Measurements from ENCODE around the gene LUC7L2. TPM values are rescaled to one million over a fixed set of nuclear protein-coding genes. Genes with fewer than 3 reads are reported as not detected.
"Not testable (repeated sequence)": the region's sequence is repeated elsewhere in the genome, so short reads cannot be mapped to it uniquely, and the experiment has no call there.

LUC7L2 gene
- total and polyA plus RNA-seq, 10 of the 15 experiments (the other 5 are each of a cell fraction or from before 2014, with no cell fraction given), result 31.7 to 98.7 (median 68.6) TPM

- intact Hi-C loops (cut with micrococcal nuclease; ENCODE audit: unreplicated experiment); H3K27me3 ChIP-seq (replicated peaks in 1 of 2; ENCODE audit: control insufficient read depth in 2 of 2, insufficient read depth in 2 of 2, low read length in 1 of 2); H3K4me3 ChIP-seq; H3K9me3 ChIP-seq (replicated peaks; ENCODE audit: control insufficient read depth, insufficient read depth, low read length); DNase-seq (ENCODE audit: low read depth, low spot score); SMC1A ChIA-PET (ENCODE audit: uncharacterized antibody, unreplicated experiment); H3K27ac ChIP-seq (ENCODE audit: control insufficient read depth, insufficient read depth); RAD21 ChIA-PET (ENCODE audit: unreplicated experiment); H4K20me1 ChIP-seq (ENCODE audit: control insufficient read depth, insufficient read depth); BruUV-seq (replicated peaks); POLR2A ChIA-PET; H3K9ac ChIP-seq (ENCODE audit: control insufficient read depth, insufficient read depth, low read length); H3K4me1 ChIP-seq (ENCODE audit: control insufficient read depth, insufficient read depth, low read length); H2AFZ ChIP-seq (ENCODE audit: control insufficient read depth, low read depth, low read length); FAIRE-seq; in situ Hi-C loops (cut with MboI); H3K36me3 ChIP-seq (ENCODE audit: control insufficient read depth in 2 of 2, insufficient read depth in 2 of 2, low read length in 1 of 2); H3K79me2 ChIP-seq (ENCODE audit: control insufficient read depth, insufficient read depth, low read length); H3K4me2 ChIP-seq (ENCODE audit: control insufficient read depth, insufficient read depth); ATAC-seq: not testable (repeated sequence)
- WGBS (ENCODE audit: insufficient coverage, insufficient replicate concordance, low lambda C conversion rate, missing lambda C conversion rate), result 78% methylated on average over 4 of the region's 4 CpGs
- CTCF ChIA-PET, result interaction anchor here (1.7 kb wide), 1 partner anchor 30 kb away, joined by 5 read pairs; no protein-coding TSS in a partner anchor
Observed at GRCh38 chr7:139464511-139464910, 104.8 kb downstream of the LUC7L2 start.

GRCh38 chr7:139465072-139465471, 105.4 kb downstream of the LUC7L2 start:
- DNase-seq (ENCODE audit: low read depth, low spot score); FAIRE-seq; POLR2A ChIA-PET; H3K36me3 ChIP-seq (ENCODE audit: control insufficient read depth in 2 of 2, insufficient read depth in 2 of 2, low read length in 1 of 2); ATAC-seq; H3K4me1 ChIP-seq (ENCODE audit: control insufficient read depth, insufficient read depth, low read length); in situ Hi-C loops (cut with MboI); H4K20me1 ChIP-seq (ENCODE audit: control insufficient read depth, insufficient read depth); H3K27ac ChIP-seq (ENCODE audit: control insufficient read depth, insufficient read depth); H3K9me3 ChIP-seq (replicated peaks; ENCODE audit: control insufficient read depth, insufficient read depth, low read length); SMC1A ChIA-PET (ENCODE audit: uncharacterized antibody, unreplicated experiment); intact Hi-C loops (cut with micrococcal nuclease; ENCODE audit: unreplicated experiment); BruUV-seq (replicated peaks); RAD21 ChIA-PET (ENCODE audit: unreplicated experiment); H3K4me3 ChIP-seq; H3K79me2 ChIP-seq (ENCODE audit: control insufficient read depth, insufficient read depth, low read length); H3K4me2 ChIP-seq (ENCODE audit: control insufficient read depth, insufficient read depth); H3K27me3 ChIP-seq (replicated peaks in 1 of 2; ENCODE audit: control insufficient read depth in 2 of 2, insufficient read depth in 2 of 2, low read length in 1 of 2); H2AFZ ChIP-seq (ENCODE audit: control insufficient read depth, low read depth, low read length); H3K9ac ChIP-seq (ENCODE audit: control insufficient read depth, insufficient read depth, low read length): not testable (repeated sequence)
- CTCF ChIA-PET, result interaction anchor here (1.7 kb wide), 1 partner anchor 31 kb away, joined by 5 read pairs; no protein-coding TSS in a partner anchor
- 70% methylated on average over 10 of the region's 10 CpGs for WGBS (ENCODE audit: insufficient coverage, insufficient replicate concordance, low lambda C conversion rate, missing lambda C conversion rate)

DNA sequence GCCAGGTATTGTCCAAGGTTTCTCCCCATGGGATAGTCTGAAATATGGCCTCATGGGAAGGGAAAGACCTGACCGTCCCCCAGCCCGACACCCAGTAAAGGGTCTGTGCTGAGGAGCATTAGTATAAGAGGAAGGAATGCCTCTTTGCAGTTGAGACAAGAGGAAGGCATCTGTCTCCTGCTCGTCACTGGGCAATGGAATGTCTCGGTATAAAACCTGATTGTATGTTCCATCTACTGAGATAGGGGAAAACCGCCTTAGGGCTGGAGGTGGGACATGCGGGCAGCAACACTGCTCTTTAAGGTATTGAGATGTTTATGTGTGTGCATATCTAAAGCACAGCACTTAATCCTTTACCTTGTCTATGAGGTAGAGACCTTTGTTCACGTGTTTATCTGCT, 108.0 kb downstream of the LUC7L2 start:
- H3K4me2 ChIP-seq (ENCODE audit: control insufficient read depth, insufficient read depth); H3K36me3 ChIP-seq (ENCODE audit: control insufficient read depth in 2 of 2, insufficient read depth in 2 of 2, low read length in 1 of 2); H2AFZ ChIP-seq (ENCODE audit: control insufficient read depth, low read depth, low read length); DNase-seq (ENCODE audit: low read depth, low spot score); BruUV-seq (replicated peaks); FAIRE-seq; H3K27me3 ChIP-seq (replicated peaks in 1 of 2; ENCODE audit: control insufficient read depth in 2 of 2, insufficient read depth in 2 of 2, low read length in 1 of 2); H3K9ac ChIP-seq (ENCODE audit: control insufficient read depth, insufficient read depth, low read length); H3K4me1 ChIP-seq (ENCODE audit: control insufficient read depth, insufficient read depth, low read length); H3K79me2 ChIP-seq (ENCODE audit: control insufficient read depth, insufficient read depth, low read length); in situ Hi-C loops (cut with MboI); intact Hi-C loops (cut with micrococcal nuclease; ENCODE audit: unreplicated experiment); SMC1A ChIA-PET (ENCODE audit: uncharacterized antibody, unreplicated experiment); POLR2A ChIA-PET; RAD21 ChIA-PET (ENCODE audit: unreplicated experiment); CTCF ChIA-PET; ATAC-seq; H3K4me3 ChIP-seq; H3K9me3 ChIP-seq (replicated peaks; ENCODE audit: control insufficient read depth, insufficient read depth, low read length); H3K27ac ChIP-seq (ENCODE audit: control insufficient read depth, insufficient read depth); H4K20me1 ChIP-seq (ENCODE audit: control insufficient read depth, insufficient read depth): not testable (repeated sequence)
- WGBS (ENCODE audit: insufficient coverage, insufficient replicate concordance, low lambda C conversion rate, missing lambda C conversion rate), result 52% methylated on average over 7 of the region's 7 CpGs

- H3K79me2 ChIP-seq (ENCODE audit: control insufficient read depth, insufficient read depth, low read length); FAIRE-seq; H3K4me2 ChIP-seq (ENCODE audit: control insufficient read depth, insufficient read depth); DNase-seq (ENCODE audit: low read depth, low spot score); SMC1A ChIA-PET (ENCODE audit: uncharacterized antibody, unreplicated experiment); H3K9ac ChIP-seq (ENCODE audit: control insufficient read depth, insufficient read depth, low read length); H3K4me3 ChIP-seq; H3K4me1 ChIP-seq (ENCODE audit: control insufficient read depth, insufficient read depth, low read length); BruUV-seq (replicated peaks); H3K27ac ChIP-seq (ENCODE audit: control insufficient read depth, insufficient read depth); H3K27me3 ChIP-seq (replicated peaks in 1 of 2; ENCODE audit: control insufficient read depth in 2 of 2, insufficient read depth in 2 of 2, low read length in 1 of 2); RAD21 ChIA-PET (ENCODE audit: unreplicated experiment); CTCF ChIA-PET; H2AFZ ChIP-seq (ENCODE audit: control insufficient read depth, low read depth, low read length); in situ Hi-C loops (cut with MboI); POLR2A ChIA-PET; ATAC-seq; intact Hi-C loops (cut with micrococcal nuclease; ENCODE audit: unreplicated experiment); H4K20me1 ChIP-seq (ENCODE audit: control insufficient read depth, insufficient read depth); H3K36me3 ChIP-seq (ENCODE audit: control insufficient read depth in 2 of 2, insufficient read depth in 2 of 2, low read length in 1 of 2); H3K9me3 ChIP-seq (replicated peaks; ENCODE audit: control insufficient read depth, insufficient read depth, low read length): not testable (repeated sequence)
- 39% methylated on average over 5 of the region's 5 CpGs for WGBS (ENCODE audit: insufficient coverage, insufficient replicate concordance, low lambda C conversion rate, missing lambda C conversion rate)
Observed at GRCh38 chr7:139468281-139468680, 108.6 kb downstream of the LUC7L2 start.
